ENCODE measurements around the gene ATOH7. TPM values are rescaled to one million over a fixed set of nuclear protein-coding genes. Genes with fewer than 3 reads are reported as not detected.

The ATOH7 gene
- polyA plus RNA-seq, 4 donors: 0.99 to 1.5 (median 1.4) TPM

GRCh38 chr10:68185085-68185484 lies 46.8 kb downstream of the ATOH7 start:
- no peak for DNase-seq (ENCODE audit: low read depth in 4 of 4, low spot score in 3 of 4)

GRCh38 chr10:68184546-68184945 lies 47.4 kb downstream of the ATOH7 start:
- no peak for DNase-seq (ENCODE audit: low read depth in 4 of 4, low spot score in 3 of 4)

Other genes with a start within 250 kb of the ATOH7 start
- gene HERC4, start 156.8 kb downstream of the ATOH7 start, polyA plus RNA-seq (ENCODE audit: insufficient read length in 4 of 4): 10 to 100 TPM; 42.8 to 57.1 (median 47.2) TPM
- under 1 TPM in 3 of 4 donors, not detected in 1; 0.04 to 0.07 (median 0.05) TPM for gene MYPN, start 122.6 kb downstream of the ATOH7 start, polyA plus RNA-seq (ENCODE audit: insufficient read length in 4 of 4)
- 100 to 1,000 TPM; 316 to 391 (median 367) TPM for gene HNRNPH3, start 100.0 kb upstream of the ATOH7 start, polyA plus RNA-seq (ENCODE audit: insufficient read length in 4 of 4)
- gene PBLD, start 100.8 kb upstream of the ATOH7 start, polyA plus RNA-seq (ENCODE audit: insufficient read length in 4 of 4): 10 to 100 TPM; 61.0 to 100.0 (median 86.7) TPM
- 10 to 100 TPM; 23.0 to 35.4 (median 26.9) TPM for gene RUFY2, start 175.2 kb upstream of the ATOH7 start, polyA plus RNA-seq (ENCODE audit: insufficient read length in 4 of 4)
- gene DNA2, start 239.9 kb upstream of the ATOH7 start, polyA plus RNA-seq (ENCODE audit: insufficient read length in 4 of 4): 10 to 100 TPM; 11.3 to 12.7 (median 12.5) TPM